KBM-7 (cell line): ENCODE data around the gene BRD3.
"Not testable (repeated sequence)": the region's sequence is repeated elsewhere in the genome, so short reads cannot be mapped to it uniquely, and the experiment has no call there.

Source experiments
- DNase-seq: peaks from one replicate; pipeline ENCODE4 v3.0.0-alpha.2; 2015
- in situ Hi-C: fragments of 300-500 bp; cut with MboI; formaldehyde crosslinking; loops from 2 replicates; pipeline ENCODE4 v1.14.3; 2020; ENCODE audit warnings: low sequenced_read_pairs, low pct_unique_long_range_greater_than_20kb, mixed read lengths

BRD3 gene

GRCh38 chr9:133998915-133999595 lies 68.8 kb downstream of the BRD3 start:
- no peak for DNase-seq
- in situ Hi-C loops = loop anchor here (10.0 to 25.0 kb wide), 2 partner anchors 224 to 462 kb away; partner anchors contain the start of gene ADAMTSL2

GRCh38 chr9:133997584-133997983 lies 70.2 kb downstream of the BRD3 start:
- in situ Hi-C loops = loop anchor here (10.0 to 25.0 kb wide), 2 partner anchors 223 to 460 kb away; partner anchors contain the start of gene ADAMTSL2

GRCh38 chr9:133996531-133997520 lies 71.0 kb downstream of the BRD3 start:
- in situ Hi-C loops = loop anchor here (10.0 to 25.0 kb wide), 2 partner anchors 222 to 460 kb away; partner anchors contain the start of gene ADAMTSL2
- no peak for DNase-seq

More at GRCh38 chr9:133997584-133997983, 70.2 kb downstream of the BRD3 start:
- DNase-seq = no peak

- in situ Hi-C loops = loop anchor here (10.0 to 25.0 kb wide), 2 partner anchors 220 to 458 kb away; partner anchors contain the start of gene ADAMTSL2
- DNase-seq = peak; percentile 22
Observed at GRCh38 chr9:133995012-133995896, 72.6 kb downstream of the BRD3 start.

GRCh38 chr9:133994353-133995011 lies 73.3 kb downstream of the BRD3 start:
- peak; percentile 73 for DNase-seq
- in situ Hi-C loops = loop anchor here (10.0 to 25.0 kb wide), 2 partner anchors 220 to 457 kb away; partner anchors contain the start of gene ADAMTSL2

GRCh38 chr9:133993635-133994253 lies 74.1 kb downstream of the BRD3 start:
- in situ Hi-C loops = loop anchor here (10.0 to 25.0 kb wide), 2 partner anchors 219 to 456 kb away; partner anchors contain the start of gene ADAMTSL2
- DNase-seq = no peak

GRCh38 chr9:133992780-133993634 lies 74.8 kb downstream of the BRD3 start:
- in situ Hi-C loops = loop anchor here (10.0 to 25.0 kb wide), 2 partner anchors 218 to 456 kb away; partner anchors contain the start of gene ADAMTSL2
- DNase-seq = peak; percentile 61

GRCh38 chr9:133991964-133992779 lies 75.7 kb downstream of the BRD3 start, which contains the start of gene VAV2:
VAV2 (minus strand) TSS chr9:133992324; CDS start chr9:133992278, 46 bp downstream.
- in situ Hi-C loops = loop anchor here (10.0 to 25.0 kb wide), 2 partner anchors 217 to 455 kb away; partner anchors contain the start of gene ADAMTSL2
- DNase-seq = peak; percentile 52

- in situ Hi-C loops = loop anchor here (10.0 to 25.0 kb wide), 2 partner anchors 217 to 454 kb away; partner anchors contain the start of gene ADAMTSL2
- no peak for DNase-seq
Observed at GRCh38 chr9:133991214-133991921, 76.5 kb downstream of the BRD3 start.

GRCh38 chr9:133990366-133991213 lies 77.2 kb downstream of the BRD3 start:
- no peak for DNase-seq
- in situ Hi-C loops = loop anchor here (10.0 to 25.0 kb wide), 2 partner anchors 216 to 453 kb away; partner anchors contain the start of gene ADAMTSL2

- DNase-seq = no peak
- in situ Hi-C loops = loop anchor here (10.0 to 25.0 kb wide), 2 partner anchors 215 to 452 kb away; partner anchors contain the start of gene ADAMTSL2
Observed at GRCh38 chr9:133989625-133990365, 78.0 kb downstream of the BRD3 start.

GRCh38 chr9:133988771-133989170 lies 79.1 kb downstream of the BRD3 start:
- DNase-seq = not testable (repeated sequence)
- in situ Hi-C loops = loop anchor here (25.0 kb wide), 1 partner anchor 451 kb away; the partner anchor contains the start of gene ADAMTSL2
